Liver (tissue), 9 donors: ENCODE measurements around the gene FAM210B. TPM values are rescaled to one million over a fixed set of nuclear protein-coding genes. Genes with fewer than 3 reads are reported as not detected.

Experiments
- DNase-seq: peaks from one replicate; pipeline ENCODE4 v3.0.0-alpha.2; 2017; ENCODE audit warnings: low spot score
- H3K27ac ChIP-seq, 2 donors: one replicate each; pipeline ENCODE4 v1.7.0; 2013; ENCODE audit warnings: inconsistent platforms in 2 of 2, low read length in 2 of 2, control low read depth in 1 of 2, low read depth in 1 of 2, mild to moderate bottlenecking in 1 of 2
- H3K27me3 ChIP-seq, 4 donors: one replicate each; pipeline versions ENCODE4 v1.6.1 to v1.7.0; 2013; ENCODE audit warnings: low read length in 3 of 4, inconsistent platforms in 1 of 4, mild to moderate bottlenecking in 1 of 4, moderate library complexity in 1 of 4; ENCODE audit not compliant: control insufficient read depth in 4 of 4, insufficient read depth in 4 of 4
- H3K36me3 ChIP-seq, 4 donors: one replicate each; pipeline versions ENCODE4 v1.6.1 to v1.7.0; 2013; ENCODE audit warnings: low read length in 3 of 4, mild to moderate bottlenecking in 3 of 4, low read depth in 1 of 4, moderate library complexity in 1 of 4; ENCODE audit not compliant: control insufficient read depth in 4 of 4, insufficient read depth in 3 of 4
- H3K4me1 ChIP-seq, 4 donors: one replicate each; pipeline versions ENCODE4 v1.6.1 to v1.7.0; 2013; ENCODE audit warnings: low read length in 3 of 4, mild to moderate bottlenecking in 3 of 4, moderate library complexity in 1 of 4; ENCODE audit not compliant: control insufficient read depth in 4 of 4, insufficient read depth in 4 of 4
- H3K4me3 ChIP-seq, 3 donors: one replicate each; pipeline versions ENCODE4 v1.6.1 to v1.7.0; 2013; ENCODE audit warnings: low read length in 3 of 3, control low read depth in 1 of 3, low read depth in 1 of 3, mild to moderate bottlenecking in 1 of 3
- H3K9ac ChIP-seq, 2 donors: one replicate each; pipeline ENCODE4 v1.7.0; 2013; ENCODE audit warnings: low read length in 2 of 2, mild to moderate bottlenecking in 2 of 2, moderate library complexity in 2 of 2, control low read depth in 1 of 2, low read depth in 1 of 2
- H3K9me3 ChIP-seq, 4 donors: one replicate each; pipeline versions ENCODE4 v1.6.1 to v1.7.0; 2013; ENCODE audit warnings: low read length in 3 of 4; ENCODE audit not compliant: control insufficient read depth in 4 of 4
- ATF3 ChIP-seq: IDR thresholded peaks from 2 replicates; pipeline ENCODE4 v1.6.1; 2016; ENCODE audit warnings: antibody characterized with exemption
- CTCF ChIP-seq: fragments of 150-350 bp; IDR thresholded peaks from 2 replicates; pipeline ENCODE4 v1.5.1; 2017; ENCODE audit warnings: improper control_type of control experiment, low read depth, low read length; ENCODE audit not compliant: missing input control
- EGR1 ChIP-seq, 2 donors: IDR thresholded peaks; 2 replicates each; pipeline ENCODE4 v1.6.1; 2016 to 2018; ENCODE audit warnings: antibody characterized with exemption in 2 of 2, low read depth in 2 of 2
- FOXA1 ChIP-seq: IDR thresholded peaks from 2 replicates; pipeline ENCODE4 v1.6.1; 2016; ENCODE audit warnings: antibody characterized with exemption
- HNF4G ChIP-seq: IDR thresholded peaks from 2 replicates; pipeline ENCODE4 v1.6.1; 2016; ENCODE audit warnings: antibody characterized with exemption
- JUND ChIP-seq, 2 donors: IDR thresholded peaks; 2 replicates each; pipeline ENCODE4 v1.6.1; 2016; ENCODE audit warnings: antibody characterized with exemption in 2 of 2
- RAD21 ChIP-seq, 2 donors: IDR thresholded peaks; 2 replicates each; pipeline ENCODE4 v1.6.1; 2016; ENCODE audit warnings: antibody characterized with exemption in 2 of 2, mild to moderate bottlenecking in 2 of 2
- YY1 ChIP-seq: IDR thresholded peaks from 2 replicates; pipeline ENCODE4 v1.6.1; 2016; ENCODE audit warnings: antibody characterized with exemption, mild to moderate bottlenecking
- ZBTB33 ChIP-seq: IDR thresholded peaks from 2 replicates; pipeline ENCODE4 v1.6.1; 2016; ENCODE audit warnings: antibody characterized with exemption
- WGBS: extraction: QIAGEN DNeasy Blood & Tissue Kit; methylation state at CpG from one replicate; pipeline ENCODE4 v1.1.7; 2013; 5-methylcytosine and 5-hydroxymethylcytosine counted together
- polyA plus RNA-seq, 2 donors: library from polyadenylated mRNA; stranded (reverse) in 1 of 2; unstranded in 1 of 2; fragments of 200-250 nt in 1 of 2; fragments of >200 nt in 1 of 2; fragmentation: Nextera tagmentation in 1 of 2; extraction: Ambion mirVana in 1 of 2; gene quantifications; one replicate each; pipeline versions ENCODE4 v1.2.1 to v1.2.3, GENCODE V29; 2013 to 2015
- total RNA-seq, 2 donors: library from RNA; depleted of rRNA; stranded (reverse); fragments of >200 nt; gene quantifications; one replicate each; pipeline ENCODE4 v1.2.3, GENCODE V29; 2014
- TF ChIP-seq, protein P1 (sequence below): IDR thresholded peaks from 2 replicates; pipeline ENCODE4 v1.6.1; 2016; ENCODE audit warnings: antibody characterized with exemption, mild to moderate bottlenecking
- donor health status: healthy.
- donor health status: healthy.
- donor health status: healthy.
- donor health status: healthy.
- donor health status: healthy.

The FAM210B gene
- total and polyA plus RNA-seq, 4 donors = 21.8 to 139 (median 30.7) TPM

DNA sequence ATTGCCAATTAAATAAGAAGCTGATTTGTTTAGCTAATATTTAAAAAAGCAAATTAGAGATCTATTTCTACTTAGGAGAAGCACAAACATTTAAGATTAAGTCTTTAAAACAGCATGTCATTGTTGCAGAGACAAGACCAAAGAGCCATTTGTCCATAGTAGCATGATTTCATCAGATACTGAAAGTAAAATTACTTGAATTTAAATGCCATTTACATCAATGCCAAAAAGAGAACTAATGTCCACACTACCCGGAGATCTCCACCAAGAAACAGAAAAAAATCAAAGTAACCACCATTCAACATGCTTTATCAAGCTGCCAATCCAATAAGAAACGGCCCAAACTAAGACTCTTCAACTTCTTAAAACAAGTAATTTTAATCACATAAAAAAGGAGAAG, 17.6 kb downstream of the FAM210B start:
- no peak overlapping the region for H3K4me3 ChIP-seq
- TF ChIP-seq RAD21 (IDR thresholded peaks at IDR 0.05) (no peak), YY1 (no peak), FOXA1 (no peak), EGR1 (IDR thresholded peaks at IDR 0.05; ENCODE audit: low read depth in 2 of 2) (no peak), CTCF (no peak), ZBTB33 (no peak), ATF3 (no peak)
- H3K9ac ChIP-seq = no peak overlapping the region
- WGBS = 91% methylated on average over 2 of the region's 2 CpGs
- H3K27ac ChIP-seq = no peak overlapping the region
- no peaks in the 10 kb centered on the region for H3K4me1 ChIP-seq
- no peaks in the 10 kb centered on the region for H3K36me3 ChIP-seq
- no peaks in the 10 kb centered on the region for H3K9me3 ChIP-seq
- DNase-seq = no peak
- no peaks in the 10 kb centered on the region for H3K27me3 ChIP-seq

- H3K36me3 ChIP-seq = no peaks in the 10 kb centered on the region
- H3K4me1 ChIP-seq = no peaks in the 10 kb centered on the region
- DNase-seq = no peak
- H3K27me3 ChIP-seq = no peaks in the 10 kb centered on the region
- H3K27ac ChIP-seq = no peak overlapping the region
- no peaks in the 10 kb centered on the region for H3K9me3 ChIP-seq
- no peak overlapping the region for H3K9ac ChIP-seq
- no peak overlapping the region for H3K4me3 ChIP-seq
- WGBS = 95% methylated on average over 3 of the region's 3 CpGs
- TF ChIP-seq RAD21 (IDR thresholded peaks at IDR 0.05) (no peak), EGR1 (IDR thresholded peaks at IDR 0.05; ENCODE audit: low read depth in 2 of 2) (no peak), YY1 (no peak)
- TF ChIP-seq, protein P1, sequence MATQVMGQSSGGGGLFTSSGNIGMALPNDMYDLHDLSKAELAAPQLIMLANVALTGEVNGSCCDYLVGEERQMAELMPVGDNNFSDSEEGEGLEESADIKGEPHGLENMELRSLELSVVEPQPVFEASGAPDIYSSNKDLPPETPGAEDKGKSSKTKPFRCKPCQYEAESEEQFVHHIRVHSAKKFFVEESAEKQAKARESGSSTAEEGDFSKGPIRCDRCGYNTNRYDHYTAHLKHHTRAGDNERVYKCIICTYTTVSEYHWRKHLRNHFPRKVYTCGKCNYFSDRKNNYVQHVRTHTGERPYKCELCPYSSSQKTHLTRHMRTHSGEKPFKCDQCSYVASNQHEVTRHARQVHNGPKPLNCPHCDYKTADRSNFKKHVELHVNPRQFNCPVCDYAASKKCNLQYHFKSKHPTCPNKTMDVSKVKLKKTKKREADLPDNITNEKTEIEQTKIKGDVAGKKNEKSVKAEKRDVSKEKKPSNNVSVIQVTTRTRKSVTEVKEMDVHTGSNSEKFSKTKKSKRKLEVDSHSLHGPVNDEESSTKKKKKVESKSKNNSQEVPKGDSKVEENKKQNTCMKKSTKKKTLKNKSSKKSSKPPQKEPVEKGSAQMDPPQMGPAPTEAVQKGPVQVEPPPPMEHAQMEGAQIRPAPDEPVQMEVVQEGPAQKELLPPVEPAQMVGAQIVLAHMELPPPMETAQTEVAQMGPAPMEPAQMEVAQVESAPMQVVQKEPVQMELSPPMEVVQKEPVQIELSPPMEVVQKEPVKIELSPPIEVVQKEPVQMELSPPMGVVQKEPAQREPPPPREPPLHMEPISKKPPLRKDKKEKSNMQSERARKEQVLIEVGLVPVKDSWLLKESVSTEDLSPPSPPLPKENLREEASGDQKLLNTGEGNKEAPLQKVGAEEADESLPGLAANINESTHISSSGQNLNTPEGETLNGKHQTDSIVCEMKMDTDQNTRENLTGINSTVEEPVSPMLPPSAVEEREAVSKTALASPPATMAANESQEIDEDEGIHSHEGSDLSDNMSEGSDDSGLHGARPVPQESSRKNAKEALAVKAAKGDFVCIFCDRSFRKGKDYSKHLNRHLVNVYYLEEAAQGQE = no peak
Measured at GRCh38 chr20:56378386-56378785, 19.6 kb downstream of the FAM210B start.

DNA sequence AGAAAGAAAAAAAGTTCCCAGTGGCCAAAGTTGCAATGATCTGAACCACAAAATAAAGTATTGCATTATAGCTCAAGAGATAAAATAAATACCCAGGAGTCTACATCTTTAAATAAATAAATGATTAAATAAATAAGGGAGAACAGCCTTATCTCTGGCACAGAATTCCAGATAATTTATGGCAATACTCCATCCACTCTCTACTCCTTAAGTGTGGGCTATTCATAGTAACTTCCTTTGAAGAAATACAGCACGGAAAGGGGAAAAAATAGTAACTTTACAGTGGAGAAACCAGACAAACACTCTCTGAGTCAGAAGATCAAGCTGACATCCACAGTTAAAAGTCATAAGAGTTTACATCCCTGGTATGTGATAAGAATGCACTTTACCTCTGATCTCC, 21.6 kb downstream of the FAM210B start:
- no peaks in the 10 kb centered on the region for H3K27me3 ChIP-seq
- no peak for DNase-seq
- TF ChIP-seq EGR1 (IDR thresholded peaks at IDR 0.05; ENCODE audit: low read depth in 2 of 2) (no peak), HNF4G (no peak), JUND (IDR thresholded peaks at IDR 0.05) (no peak), ZBTB33 (no peak), FOXA1 (no peak)
- no peak overlapping the region for H3K9ac ChIP-seq
- WGBS = 67% methylated on average over 1 of the region's 1 CpG
- no peaks in the 10 kb centered on the region for H3K4me1 ChIP-seq
- no peak overlapping the region for H3K4me3 ChIP-seq
- H3K36me3 ChIP-seq = no peaks in the 10 kb centered on the region
- no peak overlapping the region for H3K27ac ChIP-seq
- no peaks in the 10 kb centered on the region for H3K9me3 ChIP-seq
